Mucosa of stomach (tissue), 1 donor: ENCODE results near the gene HRG.
"Not testable (repeated sequence)": the region's sequence is repeated elsewhere in the genome, so short reads cannot be mapped to it uniquely, and the experiment has no call there.

Experiments
- H3K27me3 ChIP-seq: one replicate; pipeline ENCODE4 v1.7.0; 2013; ENCODE audit warnings: mild to moderate bottlenecking, low read length; ENCODE audit not compliant: control insufficient read depth, insufficient read depth
- H3K36me3 ChIP-seq: one replicate; pipeline ENCODE4 v1.7.0; 2013; ENCODE audit warnings: low read length; ENCODE audit not compliant: control insufficient read depth, insufficient read depth
- H3K4me1 ChIP-seq: one replicate; pipeline ENCODE4 v1.7.0; 2013; ENCODE audit warnings: mild to moderate bottlenecking, low read length; ENCODE audit not compliant: control insufficient read depth, insufficient read depth
- H3K4me3 ChIP-seq: one replicate; pipeline ENCODE4 v1.7.0; 2013; ENCODE audit warnings: low read length
- H3K9ac ChIP-seq: one replicate; pipeline ENCODE4 v1.7.0; 2013; ENCODE audit warnings: mild to moderate bottlenecking, low read length, moderate library complexity
- H3K9me3 ChIP-seq: one replicate; pipeline ENCODE4 v1.7.0; 2013; ENCODE audit warnings: mild to moderate bottlenecking, low read length, moderate library complexity; ENCODE audit not compliant: control insufficient read depth
- donor health status: Pancreatic carcinoma.

The HRG gene

GRCh38 chr3:186626254-186626847 lies 39.5 kb upstream of the HRG start:
- Histone ChIP-seq H3K4me1 (no peaks in the 10 kb centered on the region), H3K27me3 (no peaks in the 10 kb centered on the region), H3K36me3 (no peaks in the 10 kb centered on the region), H3K9me3 (no peaks in the 10 kb centered on the region), H3K9ac (no peak overlapping the region), H3K4me3 (no peak overlapping the region)

GRCh38 chr3:186627852-186628414 lies 37.9 kb upstream of the HRG start:
- no peaks in the 10 kb centered on the region for H3K27me3 ChIP-seq
- no peaks in the 10 kb centered on the region for H3K36me3 ChIP-seq
- H3K4me3 ChIP-seq = no peak overlapping the region
- H3K9me3 ChIP-seq = no peaks in the 10 kb centered on the region
- no peak overlapping the region for H3K9ac ChIP-seq
- no peaks in the 10 kb centered on the region for H3K4me1 ChIP-seq

- no peaks in the 10 kb centered on the region for H3K4me1 ChIP-seq
- H3K9me3 ChIP-seq = no peaks in the 10 kb centered on the region
- no peak overlapping the region for H3K9ac ChIP-seq
- H3K36me3 ChIP-seq = no peaks in the 10 kb centered on the region
- no peaks in the 10 kb centered on the region for H3K27me3 ChIP-seq
- no peak overlapping the region for H3K4me3 ChIP-seq
Observed at GRCh38 chr3:186628756-186629155, 37.1 kb upstream of the HRG start.

GRCh38 chr3:186630950-186631641 lies 34.7 kb upstream of the HRG start:
- H3K27me3 ChIP-seq = no peaks in the 10 kb centered on the region
- no peaks in the 10 kb centered on the region for H3K4me1 ChIP-seq

GRCh38 chr3:186633481-186633880 lies 32.3 kb upstream of the HRG start:
- Histone ChIP-seq H3K27me3 (no peaks in the 10 kb centered on the region), H3K9ac (no peak overlapping the region), H3K9me3 (no peaks in the 10 kb centered on the region), H3K4me1 (peaks cover 2% of the 10 kb centered on the region), H3K4me3 (no peak overlapping the region), H3K36me3 (no peaks in the 10 kb centered on the region)

More at GRCh38 chr3:186630950-186631641, 34.7 kb upstream of the HRG start:
- Histone ChIP-seq H3K36me3 (no peaks in the 10 kb centered on the region), H3K9ac (no peak overlapping the region), H3K4me3 (no peak overlapping the region), H3K9me3 (no peaks in the 10 kb centered on the region)

- not testable (repeated sequence) for H3K36me3 ChIP-seq, H3K27me3 ChIP-seq, H3K9ac ChIP-seq, H3K9me3 ChIP-seq, H3K4me1 ChIP-seq, H3K4me3 ChIP-seq
Observed at GRCh38 chr3:186634207-186634606, 31.6 kb upstream of the HRG start.

- H3K4me3 ChIP-seq = no peak overlapping the region
- peaks cover 5% of the 10 kb centered on the region for H3K4me1 ChIP-seq
Observed at GRCh38 chr3:186635532-186635931, 30.3 kb upstream of the HRG start.

GRCh38 chr3:186636536-186636935 lies 29.3 kb upstream of the HRG start:
- no peaks in the 10 kb centered on the region for H3K27me3 ChIP-seq
- peaks cover 5% of the 10 kb centered on the region for H3K4me1 ChIP-seq
- no peak overlapping the region for H3K4me3 ChIP-seq
- no peaks in the 10 kb centered on the region for H3K9me3 ChIP-seq
- H3K36me3 ChIP-seq = no peaks in the 10 kb centered on the region
- no peak overlapping the region for H3K9ac ChIP-seq

More at GRCh38 chr3:186635532-186635931, 30.3 kb upstream of the HRG start:
- H3K9me3 ChIP-seq = no peaks in the 10 kb centered on the region
- no peaks in the 10 kb centered on the region for H3K27me3 ChIP-seq
- H3K9ac ChIP-seq = no peak overlapping the region
- no peaks in the 10 kb centered on the region for H3K36me3 ChIP-seq

GRCh38 chr3:186637686-186638085 lies 28.1 kb upstream of the HRG start:
- Histone ChIP-seq H3K4me3 (no peak overlapping the region), H3K36me3 (no peaks in the 10 kb centered on the region), H3K4me1 (peaks cover 5% of the 10 kb centered on the region), H3K27me3 (no peaks in the 10 kb centered on the region), H3K9ac (no peak overlapping the region), H3K9me3 (no peaks in the 10 kb centered on the region)

GRCh38 chr3:186638259-186638658 lies 27.6 kb upstream of the HRG start:
- no peak overlapping the region for H3K4me3 ChIP-seq
- H3K4me1 ChIP-seq = peaks cover 5% of the 10 kb centered on the region
- H3K9ac ChIP-seq = no peak overlapping the region
- H3K9me3 ChIP-seq = no peaks in the 10 kb centered on the region
- no peaks in the 10 kb centered on the region for H3K36me3 ChIP-seq
- no peaks in the 10 kb centered on the region for H3K27me3 ChIP-seq

GRCh38 chr3:186639778-186640472 lies 25.9 kb upstream of the HRG start, which contains the start of gene FETUB:
Gene FETUB, plus strand, starts transcription at chr3:186640399. Its CDS starts 62 bp downstream, at chr3:186640461.
- H3K4me1 ChIP-seq = peaks cover 5% of the 10 kb centered on the region
- no peak within 1 kb of the TSS for H3K9ac ChIP-seq
- H3K9me3 ChIP-seq = no peaks in the 10 kb centered on the region
- H3K27me3 ChIP-seq = no peaks in the 10 kb centered on the region
- no peak within 1 kb of the TSS for H3K4me3 ChIP-seq
- H3K36me3 ChIP-seq = no peaks in the 10 kb centered on the region

GRCh38 chr3:186640473-186640818 lies 25.4 kb upstream of the HRG start:
- H3K36me3 ChIP-seq = no peaks in the 10 kb centered on the region
- no peak overlapping the region for H3K9ac ChIP-seq
- peaks cover 5% of the 10 kb centered on the region for H3K4me1 ChIP-seq
- H3K27me3 ChIP-seq = no peaks in the 10 kb centered on the region
- H3K9me3 ChIP-seq = no peaks in the 10 kb centered on the region
- no peak overlapping the region for H3K4me3 ChIP-seq
